ENCODE results near the gene GLDC.

Gene GLDC

GRCh38 chr9:6689893-6690674 is 44.6 kb upstream of the GLDC start:
- no peak for ATAC-seq (ENCODE audit: insufficient read depth, low read depth)
- no peak for DNase-seq
- Histone ChIP-seq H3K36me3 (ENCODE audit: insufficient read depth, low read length) (no peaks in the 10 kb centered on the region), H3K27ac (ENCODE audit: low read length) (no peak overlapping the region), H3K9ac (ENCODE audit: low read depth, low read length) (no peak overlapping the region), H3K4me1 (ENCODE audit: insufficient read depth, low read length) (no peaks in the 10 kb centered on the region), H4K20me1 (ENCODE audit: insufficient read depth, low read length) (no peaks in the 10 kb centered on the region), H3K4me3 (ENCODE audit: low read depth in 1 of 2, low read length in 2 of 2) (no peak overlapping the region), H3K9me3 (ENCODE audit: insufficient read depth, low read length, severe bottlenecking) (no peaks in the 10 kb centered on the region), H2AFZ (ENCODE audit: low read depth, low read length) (no peak overlapping the region), H3K4me2 (ENCODE audit: insufficient read depth, low read length) (no peak overlapping the region), H3K79me2 (ENCODE audit: insufficient read depth, low read length) (no peaks in the 10 kb centered on the region), H3K27me3 (ENCODE audit: insufficient read depth, low read length, poor library complexity) (no peaks in the 10 kb centered on the region)
- no peak for TF ChIP-seq EZH2 (IDR thresholded peaks at IDR 0.05; ENCODE audit: borderline replicate concordance, low read depth, low read length, severe bottlenecking)
- no peak for TF ChIP-seq CTCF (IDR thresholded peaks at IDR 0.05; ENCODE audit: borderline replicate concordance, extremely low read depth, low read length, poor library complexity, severe bottlenecking)

- H3K4me3 ChIP-seq (ENCODE audit: low read depth in 1 of 2, low read length in 2 of 2) = no peak overlapping the region
- TF ChIP-seq EZH2 (IDR thresholded peaks at IDR 0.05; ENCODE audit: borderline replicate concordance, low read depth, low read length, severe bottlenecking) = no peak
- TF ChIP-seq CTCF (IDR thresholded peaks at IDR 0.05; ENCODE audit: borderline replicate concordance, extremely low read depth, low read length, poor library complexity, severe bottlenecking) = no peak
- DNase-seq = no peak
- H3K9me3 ChIP-seq (ENCODE audit: insufficient read depth, low read length, severe bottlenecking) = no peaks in the 10 kb centered on the region
- H3K27ac ChIP-seq (ENCODE audit: low read length) = no peak overlapping the region
- H3K36me3 ChIP-seq (ENCODE audit: insufficient read depth, low read length) = peaks cover 5% of the 10 kb centered on the region; the same call in 1 of the 2 replicates
- ATAC-seq (ENCODE audit: insufficient read depth, low read depth) = no peak
- peaks cover 14% of the 10 kb centered on the region for H3K79me2 ChIP-seq (ENCODE audit: insufficient read depth, low read length)
- no peaks in the 10 kb centered on the region for H4K20me1 ChIP-seq (ENCODE audit: insufficient read depth, low read length)
- no peaks in the 10 kb centered on the region for H3K27me3 ChIP-seq (ENCODE audit: insufficient read depth, low read length, poor library complexity)
- peaks cover 15% of the 10 kb centered on the region for H3K4me1 ChIP-seq (ENCODE audit: insufficient read depth, low read length)
- H2AFZ ChIP-seq (ENCODE audit: low read depth, low read length) = no peak overlapping the region
- H3K9ac ChIP-seq (ENCODE audit: low read depth, low read length) = no peak overlapping the region
- no peak overlapping the region for H3K4me2 ChIP-seq (ENCODE audit: insufficient read depth, low read length)
These were observed 41.7 kb upstream of the GLDC start for GRCh38 chr9:6687180-6687579.

GRCh38 chr9:6686396-6686795 is 40.9 kb upstream of the GLDC start:
- Histone ChIP-seq H3K27ac (ENCODE audit: low read length) (no peak overlapping the region), H3K79me2 (ENCODE audit: insufficient read depth, low read length) (peaks cover 19% of the 10 kb centered on the region), H4K20me1 (ENCODE audit: insufficient read depth, low read length) (no peaks in the 10 kb centered on the region), H3K27me3 (ENCODE audit: insufficient read depth, low read length, poor library complexity) (no peaks in the 10 kb centered on the region), H3K4me3 (ENCODE audit: low read depth in 1 of 2, low read length in 2 of 2) (no peak overlapping the region), H3K9me3 (ENCODE audit: insufficient read depth, low read length, severe bottlenecking) (no peaks in the 10 kb centered on the region), H3K9ac (ENCODE audit: low read depth, low read length) (no peak overlapping the region), H3K36me3 (ENCODE audit: insufficient read depth, low read length) (peaks cover 5% of the 10 kb centered on the region; the same call in 1 of the 2 replicates), H3K4me2 (ENCODE audit: insufficient read depth, low read length) (no peak overlapping the region), H3K4me1 (ENCODE audit: insufficient read depth, low read length) (peaks cover 15% of the 10 kb centered on the region), H2AFZ (ENCODE audit: low read depth, low read length) (no peak overlapping the region)
- no peak for TF ChIP-seq EZH2 (IDR thresholded peaks at IDR 0.05; ENCODE audit: borderline replicate concordance, low read depth, low read length, severe bottlenecking)
- TF ChIP-seq CTCF (IDR thresholded peaks at IDR 0.05; ENCODE audit: borderline replicate concordance, extremely low read depth, low read length, poor library complexity, severe bottlenecking) = peak; percentile 20
- no peak for DNase-seq
- ATAC-seq (ENCODE audit: insufficient read depth, low read depth) = no peak
